Endometrium (tissue), 2 donors: Measurements from ENCODE around the gene TBCCD1.
"Not testable (repeated sequence)": the region's sequence is repeated elsewhere in the genome, so short reads cannot be mapped to it uniquely, and the experiment has no call there.

ENCODE experiments used
- FAIRE-seq: peaks from 2 replicates; lab custom pipeline; 2012; peaks lifted over from hg19 to GRCh38; lab: Jason Lieb, UNC
- donor health status: control.
- donor health status: control.

TBCCD1 gene

GRCh38 chr3:186519021-186519658 is 48.0 kb downstream of the TBCCD1 start:
- FAIRE-seq, result no peak

DNA sequence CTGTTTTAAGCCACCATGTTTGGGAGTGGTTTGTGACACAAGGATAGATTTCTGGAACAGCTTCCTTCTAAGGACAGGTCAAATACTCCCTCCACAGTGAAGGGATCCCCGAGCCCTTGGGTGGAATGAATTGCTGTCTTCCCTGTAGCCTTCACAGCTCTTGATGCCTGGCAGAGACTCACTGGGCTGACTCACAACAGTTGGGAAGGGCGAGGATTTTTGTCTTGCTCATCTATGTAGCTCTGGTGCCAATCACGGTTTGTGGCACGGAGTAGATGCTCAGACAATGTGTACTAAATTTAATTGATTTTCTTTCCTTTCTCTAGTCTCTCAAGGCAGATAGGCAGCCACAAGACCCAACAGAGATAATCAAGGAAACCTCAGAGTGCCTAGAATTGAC is 49.9 kb downstream of the TBCCD1 start:
- FAIRE-seq, result no peak

GRCh38 chr3:186516646-186517045 is 50.5 kb downstream of the TBCCD1 start:
- no peak for FAIRE-seq

GRCh38 chr3:186515125-186515524 is 52.0 kb downstream of the TBCCD1 start:
- no peak for FAIRE-seq

GRCh38 chr3:186514296-186515002 is 52.7 kb downstream of the TBCCD1 start:
- FAIRE-seq, result no peak

- FAIRE-seq, result no peak
These were observed 53.8 kb downstream of the TBCCD1 start for GRCh38 chr3:186513386-186513785.

DNA sequence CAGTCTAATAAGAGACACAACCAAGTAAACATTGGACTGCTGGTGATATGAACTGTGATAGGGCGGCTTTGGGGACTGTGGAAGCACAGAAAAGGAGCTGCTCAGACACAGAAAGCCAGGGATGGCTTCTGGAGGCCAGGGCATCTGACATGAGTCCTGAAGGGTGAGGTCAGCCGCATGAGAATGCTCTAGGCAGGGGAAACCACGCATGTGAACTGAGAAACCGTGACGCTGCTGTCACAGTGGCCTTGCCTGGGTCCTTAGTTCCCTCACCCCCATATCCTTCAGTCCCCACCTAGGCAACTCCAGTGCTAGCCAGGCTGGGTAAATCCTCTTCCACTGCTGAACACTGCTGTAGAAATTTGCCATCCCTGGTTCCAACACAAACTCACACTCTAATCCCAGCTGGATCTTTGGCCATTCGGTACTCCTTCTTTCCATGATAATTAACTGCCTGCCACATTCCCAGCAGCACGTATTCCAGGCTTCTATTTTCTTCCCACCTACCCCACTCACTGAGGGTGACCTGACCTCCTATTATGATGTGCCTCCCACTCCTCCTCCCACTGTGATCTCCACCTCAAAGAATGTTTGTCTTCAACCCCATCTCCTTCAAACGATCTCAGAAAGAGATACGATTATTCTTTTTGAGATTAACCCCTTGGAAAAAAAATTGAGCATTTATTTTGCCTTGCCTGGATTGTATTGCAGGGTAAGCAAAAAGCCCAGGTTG is 54.4 kb downstream of the TBCCD1 start:
- no peak for FAIRE-seq

DNA sequence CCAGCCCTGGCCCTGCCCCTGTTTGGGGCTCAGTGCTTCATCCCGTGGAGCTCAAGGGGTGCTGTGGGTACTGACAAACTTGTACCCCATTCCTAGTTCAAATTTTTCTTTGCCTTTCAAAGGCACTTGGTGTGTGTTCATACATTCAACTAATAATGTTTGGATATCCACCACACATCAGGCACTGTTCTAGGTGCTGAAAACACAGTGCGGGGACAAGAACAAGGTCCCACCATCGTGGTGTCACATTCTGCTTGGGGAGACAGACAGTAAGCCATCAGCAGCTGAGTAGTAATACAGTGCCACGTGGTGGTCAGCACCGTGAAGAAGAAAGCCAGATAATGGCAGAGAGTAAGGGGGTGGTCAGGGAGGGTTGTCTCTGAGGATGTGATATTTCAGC is 55.4 kb downstream of the TBCCD1 start:
- no peak for FAIRE-seq

DNA sequence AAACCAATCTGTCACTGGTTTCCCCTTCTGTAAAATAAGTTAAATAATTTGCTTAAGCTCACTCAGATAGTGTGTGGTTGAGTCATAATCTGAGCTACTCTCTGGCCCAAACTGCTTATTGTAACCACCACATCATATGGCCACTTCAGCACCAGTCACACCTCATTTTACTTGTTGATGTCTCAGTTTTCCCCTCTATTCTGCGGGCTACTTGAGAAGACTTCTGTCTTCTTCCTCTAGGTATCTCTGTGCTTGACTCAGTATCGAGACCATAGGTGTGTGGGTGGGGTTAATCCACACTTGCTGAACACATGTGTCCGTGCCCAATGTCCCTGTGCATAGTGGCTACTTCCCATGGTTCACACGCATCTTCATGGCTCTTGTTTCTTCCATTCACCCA is 55.9 kb downstream of the TBCCD1 start:
- no peak for FAIRE-seq

DNA sequence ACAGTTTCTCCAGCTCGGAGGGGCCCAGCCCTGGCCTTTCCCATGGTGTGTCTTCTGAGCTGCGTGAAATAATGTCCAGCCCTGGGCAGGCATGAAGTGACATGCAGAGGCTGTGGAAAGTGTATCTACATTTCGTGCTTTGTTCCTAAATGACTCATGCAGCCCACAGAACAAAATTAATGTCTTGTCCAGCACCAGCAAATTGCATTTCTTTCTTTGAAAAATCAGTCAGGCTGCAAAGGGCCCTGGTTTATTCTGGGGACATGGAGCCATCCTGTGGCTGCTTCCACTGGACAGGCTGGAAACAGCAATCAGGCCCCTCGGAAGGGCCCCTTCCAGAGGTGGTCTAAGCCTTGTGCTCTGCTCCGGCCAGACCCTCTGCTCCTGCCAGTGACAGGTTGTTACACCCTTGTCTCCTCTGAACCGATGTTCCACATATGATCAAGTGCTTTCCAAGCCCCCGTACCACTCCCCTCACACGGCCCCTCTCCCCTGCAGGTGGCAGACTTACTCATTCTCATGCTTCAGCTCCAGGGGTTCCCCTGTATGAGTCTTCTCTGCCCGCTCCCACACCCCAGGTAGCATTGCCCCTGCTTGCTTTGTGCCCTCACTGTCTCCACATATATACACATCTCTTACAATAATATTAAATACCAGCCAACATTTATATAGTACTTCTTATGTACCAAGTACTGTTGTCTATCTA is 56.6 kb downstream of the TBCCD1 start:
- FAIRE-seq, result no peak

- FAIRE-seq, result no peak
These were observed 57.7 kb downstream of the TBCCD1 start for GRCh38 chr3:186509423-186509822.

GRCh38 chr3:186506857-186507256 is 60.3 kb downstream of the TBCCD1 start:
- FAIRE-seq, result no peak

DNA sequence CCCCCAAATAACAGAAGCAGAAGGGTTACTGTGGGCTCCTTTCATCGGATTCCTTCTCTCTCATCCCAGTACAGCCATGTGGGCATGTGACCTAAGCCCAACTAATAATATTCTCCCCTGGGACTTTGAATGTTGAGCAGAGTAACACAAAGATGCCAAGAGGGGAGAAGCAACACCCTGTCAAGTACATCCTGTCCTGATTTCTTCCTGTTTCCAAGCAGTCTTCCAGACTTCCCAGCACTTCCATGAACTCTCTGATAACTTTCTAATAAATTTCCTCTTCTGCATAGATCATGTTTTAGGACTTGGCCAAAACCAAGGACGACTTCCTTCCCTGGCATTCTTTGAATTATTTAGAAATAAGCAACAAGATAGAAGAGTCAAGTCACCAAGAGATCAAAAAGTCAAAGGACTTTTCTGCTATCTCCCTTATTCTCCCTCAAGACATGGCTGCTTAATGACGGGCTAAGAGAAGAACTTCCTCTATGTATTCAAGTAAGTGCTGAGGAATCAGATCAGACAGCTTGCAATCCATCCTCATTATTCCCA is 60.9 kb downstream of the TBCCD1 start:
- FAIRE-seq, result no peak

DNA sequence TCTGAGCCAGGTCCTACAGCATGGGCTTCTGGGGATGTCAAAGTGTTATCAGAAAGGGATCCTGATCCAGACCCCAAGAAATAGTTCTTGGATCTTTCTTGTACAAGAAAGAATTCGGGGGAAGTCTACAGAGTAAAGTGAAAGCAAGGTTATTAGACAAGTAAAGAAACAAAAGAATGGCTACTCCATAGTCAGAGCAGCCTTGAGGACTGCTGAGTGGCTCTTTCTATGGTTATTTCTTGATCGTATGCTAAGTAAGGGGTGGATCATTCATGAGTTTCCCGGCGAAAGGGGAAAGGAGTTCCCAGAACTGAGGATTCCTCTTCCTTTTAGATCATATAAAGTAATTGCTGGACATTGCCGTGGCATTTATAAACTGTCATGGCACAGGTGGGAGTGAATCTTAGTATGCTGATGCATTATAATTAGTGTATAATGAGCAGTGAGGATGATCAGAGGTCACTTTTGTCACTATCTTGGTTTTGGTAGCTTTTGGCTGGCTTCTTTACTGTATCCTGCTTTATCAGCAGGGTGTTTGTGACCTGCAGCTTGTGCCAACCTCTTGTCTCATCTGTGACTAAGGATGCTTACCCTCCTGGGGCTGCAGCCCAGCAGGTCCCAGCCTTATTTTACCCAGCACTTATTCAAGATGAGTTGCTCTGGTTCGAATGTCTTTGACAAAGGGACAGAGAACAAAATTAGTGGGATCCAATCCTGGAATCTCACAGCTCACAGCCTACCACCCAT is 64.0 kb downstream of the TBCCD1 start:
- FAIRE-seq, result no peak

DNA sequence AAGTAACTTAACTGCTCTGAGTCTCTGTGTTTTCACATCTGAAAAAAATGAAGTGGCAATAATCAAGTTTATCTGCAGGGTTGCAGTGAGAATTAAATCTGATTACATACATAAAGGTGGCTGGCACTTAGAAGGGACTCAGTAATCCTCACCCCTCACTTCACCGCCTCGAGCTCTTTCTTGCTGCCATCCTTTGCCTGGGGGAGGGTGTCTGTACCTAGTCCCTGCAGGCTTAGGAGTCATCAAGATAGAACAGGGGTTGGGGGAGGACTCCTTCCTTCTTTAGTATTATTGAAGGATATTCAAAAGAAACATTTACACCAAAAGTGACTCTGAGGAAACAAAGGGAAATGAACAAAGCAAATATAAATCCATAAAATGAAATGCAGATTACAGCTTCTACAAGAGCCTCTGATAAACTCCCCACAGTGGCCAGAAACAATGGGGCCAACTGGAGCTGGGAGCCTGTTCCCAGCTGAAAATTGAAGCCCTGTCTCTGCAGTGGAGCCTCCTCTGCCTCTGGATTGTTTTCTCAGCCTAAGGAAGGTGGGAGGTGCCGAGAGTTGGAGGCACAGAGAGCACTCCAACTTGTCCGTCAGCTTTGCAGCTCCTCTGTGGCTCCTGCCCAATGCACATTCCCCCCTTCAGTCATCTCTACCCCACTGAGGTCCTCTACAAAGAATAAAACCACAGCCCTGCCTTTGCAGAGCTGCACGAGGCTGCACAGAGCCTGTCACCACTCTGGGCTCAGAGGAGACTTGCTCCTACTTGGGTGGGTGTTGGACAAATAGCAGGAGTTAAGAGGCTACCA is 64.8 kb downstream of the TBCCD1 start:
- no peak for FAIRE-seq

DNA sequence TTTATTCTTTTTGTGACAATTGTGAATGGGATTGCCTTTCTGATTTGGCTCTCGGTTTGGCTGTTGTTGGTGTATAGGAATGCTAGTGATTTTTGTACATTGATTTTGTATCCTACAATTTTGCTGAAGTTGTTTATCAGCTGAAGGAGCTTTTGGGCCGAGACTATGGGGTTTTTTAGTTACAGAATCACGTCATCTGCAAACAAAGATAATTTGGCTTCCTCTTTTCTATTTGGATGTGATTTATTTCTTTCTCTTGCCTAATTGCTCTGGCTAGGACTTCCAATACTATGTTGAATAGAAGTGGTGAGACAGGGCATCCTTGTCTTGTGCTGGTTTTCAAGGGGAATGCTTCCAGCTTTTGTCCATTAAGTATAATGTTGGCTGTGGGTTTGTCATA is 67.2 kb downstream of the TBCCD1 start:
- FAIRE-seq, result not testable (repeated sequence)

DNA sequence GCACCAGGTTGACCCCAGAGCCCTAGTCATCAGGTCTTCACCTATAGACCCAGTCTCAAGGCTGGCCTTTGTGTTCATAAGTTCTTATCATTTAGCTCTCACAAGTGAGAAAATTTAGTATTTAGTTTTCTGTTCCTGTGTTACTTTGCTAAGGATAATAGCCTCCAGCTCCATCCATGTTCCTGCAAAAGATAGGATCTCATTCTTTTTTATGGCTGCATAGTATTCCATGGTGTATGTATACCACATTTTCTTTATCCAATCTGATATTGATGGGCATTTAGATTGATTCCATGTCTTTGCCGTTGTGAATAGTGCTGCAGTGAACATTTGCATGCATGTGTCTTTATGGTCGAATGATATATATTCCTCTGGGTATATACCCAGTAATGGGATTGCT is 69.1 kb downstream of the TBCCD1 start:
- FAIRE-seq, result not testable (repeated sequence)

DNA sequence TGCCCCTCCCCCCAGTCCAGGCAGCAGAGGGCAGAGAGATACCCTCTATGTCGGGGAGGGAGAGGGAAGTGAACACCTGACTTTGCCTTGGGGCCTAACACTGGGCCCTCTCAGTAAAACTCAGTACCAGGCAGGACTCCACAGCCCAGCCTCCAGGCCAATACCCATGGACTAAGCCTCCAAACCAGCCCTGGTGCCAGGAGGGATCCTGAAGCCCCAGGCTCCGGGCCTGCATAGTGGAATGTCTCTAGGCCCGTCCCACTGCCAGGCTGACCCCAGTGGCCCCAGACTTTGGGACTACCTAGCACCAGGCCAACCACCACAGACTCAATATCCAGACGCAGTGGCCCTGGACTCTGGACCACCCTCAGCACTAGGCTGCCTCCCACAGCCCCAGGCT is 69.5 kb downstream of the TBCCD1 start:
- FAIRE-seq, result no peak

DNA sequence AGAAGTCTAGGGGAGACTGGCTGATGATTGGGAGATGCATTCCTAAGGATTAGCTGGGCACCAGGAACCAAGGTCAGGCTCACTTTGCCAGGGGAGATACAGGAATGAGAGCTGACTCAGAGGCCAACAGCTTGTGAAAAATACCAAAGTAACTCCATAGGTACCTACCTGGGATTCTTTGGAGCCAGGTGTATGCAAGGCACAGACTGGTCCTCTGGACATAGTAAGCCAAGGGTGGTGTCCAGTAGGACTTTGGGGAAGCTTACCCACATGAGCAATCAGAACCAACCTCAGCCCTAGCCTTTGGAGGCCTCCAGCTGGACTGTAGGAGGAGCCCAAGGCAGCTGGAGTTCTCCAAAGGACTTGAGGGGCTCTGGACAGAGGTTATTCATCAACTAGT is 70.5 kb downstream of the TBCCD1 start:
- FAIRE-seq, result no peak
